ENCODE results near the gene CPNE5.
"Not testable (repeated sequence)": the region's sequence is repeated elsewhere in the genome, so short reads cannot be mapped to it uniquely, and the experiment has no call there.

CPNE5 gene

DNA sequence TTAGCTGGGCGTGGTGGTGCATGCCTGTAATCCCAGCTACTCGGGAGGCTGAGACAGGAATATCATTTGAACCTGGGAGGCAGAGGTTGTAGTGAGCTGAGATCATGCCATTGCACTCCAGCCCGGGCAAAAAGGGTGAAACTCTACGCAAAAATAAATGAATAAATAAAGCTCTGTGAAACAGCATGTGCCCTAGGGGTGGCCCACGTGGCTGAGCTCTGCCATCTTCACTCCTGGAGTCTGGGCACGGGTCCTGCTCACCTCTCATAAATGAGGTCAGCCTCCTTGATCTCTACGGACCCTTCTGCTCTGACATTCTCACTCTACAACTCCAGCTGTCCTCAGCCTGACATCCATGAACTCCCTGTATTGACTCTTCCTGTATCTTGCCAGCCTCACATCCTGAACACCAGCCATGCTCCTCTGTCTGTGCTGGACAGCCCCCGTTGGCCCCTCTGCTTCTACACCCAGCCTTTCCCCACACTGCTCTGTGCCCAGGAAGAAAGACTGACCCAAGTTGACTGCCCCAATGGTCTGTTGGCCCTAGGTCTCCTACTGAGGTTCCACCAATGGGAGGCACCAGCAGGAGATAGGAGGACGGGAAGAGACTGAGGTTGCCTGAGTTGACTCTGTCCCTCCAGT lies 21.9 kb downstream of the CPNE5 start:
- no peak for DNase-seq (ENCODE audit: low read depth in 2 of 2)

DNA sequence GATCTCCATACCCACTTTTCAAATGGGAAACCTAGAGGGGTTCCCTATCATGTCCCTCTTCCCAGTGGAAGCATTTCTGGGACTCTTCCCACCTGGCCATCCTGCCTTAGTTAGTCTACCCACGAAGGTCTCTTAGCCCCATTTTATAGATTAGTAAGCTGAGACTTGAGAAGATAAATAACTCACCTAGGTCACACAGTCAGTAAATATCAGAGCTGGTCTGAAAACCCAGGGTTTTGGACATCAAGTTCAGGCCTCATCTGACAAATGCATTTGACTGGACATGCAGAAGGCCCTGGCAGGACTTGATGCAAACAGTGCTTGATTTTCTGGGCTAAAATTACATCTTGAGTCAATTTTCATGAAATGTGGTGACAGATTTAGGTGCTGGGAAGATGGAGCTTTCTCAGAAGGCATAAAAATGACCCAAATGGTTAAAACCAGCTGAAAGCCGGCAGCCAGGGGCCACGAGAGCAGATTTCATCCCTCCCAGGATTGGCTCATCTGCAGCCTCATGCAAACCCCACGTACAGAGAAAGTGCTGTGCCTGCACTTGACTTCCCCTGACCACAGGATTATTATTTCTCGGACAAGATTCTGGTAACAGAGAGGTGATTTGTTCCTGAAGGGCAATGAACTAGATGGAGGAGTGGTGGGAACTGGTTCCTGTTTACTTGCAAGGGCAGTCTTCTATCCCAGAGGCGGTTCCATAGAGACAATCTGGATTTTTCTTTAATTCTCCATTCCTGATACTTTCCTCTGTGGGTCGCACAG lies 23.1 kb downstream of the CPNE5 start:
- no peak for DNase-seq (ENCODE audit: low read depth in 2 of 2)

DNA sequence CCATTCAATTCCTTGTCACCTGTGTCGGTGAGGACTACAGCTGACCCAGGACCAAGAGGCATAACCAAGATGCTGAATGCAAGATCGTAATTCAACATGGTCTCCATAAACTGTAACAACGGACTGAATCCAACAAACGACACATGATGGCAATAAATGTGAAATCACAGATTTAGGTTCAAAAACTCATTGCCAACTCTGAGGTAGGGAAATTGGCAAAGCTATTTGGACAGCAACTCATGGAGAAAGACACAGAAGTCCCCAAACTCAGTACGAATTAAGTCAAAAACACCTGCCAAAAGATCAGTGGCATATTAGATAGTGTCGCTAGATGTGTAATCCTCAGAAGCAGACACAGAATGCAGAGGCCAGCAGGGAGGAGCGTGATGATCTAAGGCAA lies 25.0 kb downstream of the CPNE5 start:
- no peak for DNase-seq (ENCODE audit: low read depth in 2 of 2)

DNA sequence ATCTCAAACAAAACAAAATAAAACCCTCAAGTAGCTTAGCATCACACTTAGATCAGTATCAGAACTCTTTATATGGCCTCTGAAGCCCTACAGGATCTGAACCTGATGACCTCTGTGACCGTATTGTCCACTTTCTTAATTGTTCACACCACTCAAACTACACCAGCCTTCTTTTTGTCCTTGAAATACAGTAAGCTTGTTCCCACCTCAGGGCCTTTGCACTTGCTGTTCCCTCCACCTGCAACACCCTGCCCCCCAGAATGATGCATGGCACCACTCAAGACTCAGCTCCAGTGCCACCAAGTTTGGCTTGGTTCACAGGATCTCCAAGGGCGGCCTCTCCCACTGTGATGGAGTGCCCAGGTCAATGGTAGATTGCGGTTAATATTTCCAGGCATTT lies 25.7 kb downstream of the CPNE5 start:
- DNase-seq (ENCODE audit: low read depth in 2 of 2) = no peak

DNA sequence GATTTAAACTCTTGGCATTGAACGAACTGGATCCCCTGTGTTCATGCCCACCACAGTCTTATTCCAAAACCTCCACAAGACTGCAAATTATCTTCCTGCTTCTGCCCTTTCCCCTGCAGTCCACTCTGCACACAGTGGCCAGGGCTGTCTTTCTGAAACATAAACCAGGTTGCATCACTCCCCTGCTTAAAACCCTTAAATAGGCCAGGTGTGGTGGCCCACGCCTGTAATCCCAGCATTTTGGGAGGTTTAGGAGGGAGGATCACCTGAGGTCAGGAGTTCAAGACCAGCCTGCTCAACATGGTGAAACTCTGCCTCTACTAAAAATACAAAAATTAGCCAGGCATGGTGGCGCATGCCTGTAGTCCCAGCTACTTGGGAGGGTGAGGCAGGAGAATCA lies 26.2 kb downstream of the CPNE5 start:
- not testable (repeated sequence) for DNase-seq (ENCODE audit: low read depth in 2 of 2)

DNA sequence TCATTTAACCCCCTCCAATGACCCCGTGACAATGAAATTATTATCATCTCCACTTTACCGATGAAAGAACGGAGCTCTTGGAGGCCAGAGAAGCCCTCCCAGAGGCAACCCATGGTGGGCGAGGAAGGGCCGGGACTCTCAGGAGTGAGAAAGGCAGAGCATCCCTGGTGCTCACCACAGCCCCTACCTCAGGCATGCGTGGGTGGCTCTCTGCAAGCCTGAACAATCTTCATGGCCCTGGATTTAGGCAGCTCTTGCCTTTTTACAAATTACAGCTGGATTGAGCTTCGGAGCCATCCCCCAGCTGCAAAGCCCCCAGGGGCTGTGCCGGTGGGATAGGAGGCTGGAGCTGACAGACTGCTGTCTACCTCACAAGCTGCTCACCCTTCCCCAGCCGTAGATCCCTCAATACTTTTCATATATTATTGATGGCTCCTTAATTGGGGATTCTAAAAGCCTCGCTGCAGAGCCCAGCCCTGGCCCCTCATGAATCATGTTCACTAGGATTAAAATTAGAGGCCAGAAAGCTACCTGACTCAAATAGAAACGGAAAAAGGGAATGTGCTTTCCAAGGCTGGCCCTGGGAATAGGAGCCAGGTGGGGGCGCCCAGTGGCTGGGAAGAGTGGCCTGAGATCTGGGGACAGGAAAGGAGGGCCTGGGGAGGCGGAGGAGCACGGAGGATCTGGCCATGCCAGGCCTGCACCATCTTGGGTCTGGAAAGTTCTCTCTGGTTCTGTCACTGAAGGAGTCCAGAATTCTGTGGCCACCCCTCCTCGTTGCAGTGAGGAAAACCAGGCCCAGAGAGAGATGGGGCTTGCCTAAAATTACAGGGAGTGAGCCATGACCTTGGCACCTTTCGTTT lies 29.1 kb downstream of the CPNE5 start:
- DNase-seq (ENCODE audit: low read depth in 2 of 2) = no peak

DNA sequence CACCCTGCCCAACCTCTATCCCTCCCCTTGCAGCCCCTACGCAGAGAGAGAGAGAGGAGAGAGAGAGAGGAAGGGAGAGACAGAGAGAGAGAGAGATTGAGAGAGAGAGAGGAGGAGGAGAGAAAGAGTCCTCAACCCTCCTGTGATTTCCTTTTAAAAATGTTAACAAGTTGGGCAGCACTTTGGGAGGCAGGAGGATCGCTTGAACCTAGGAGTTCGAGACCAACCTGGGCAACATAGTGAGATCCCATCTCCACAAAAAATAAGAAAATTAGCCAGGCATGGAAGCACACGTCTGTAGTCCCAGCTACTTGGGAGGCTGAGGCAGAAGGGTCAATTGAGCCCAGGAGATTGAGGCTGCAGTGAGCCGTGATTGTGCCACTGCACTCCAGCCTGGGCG lies 30.1 kb downstream of the CPNE5 start:
- no peak for DNase-seq (ENCODE audit: low read depth in 2 of 2)

DNA sequence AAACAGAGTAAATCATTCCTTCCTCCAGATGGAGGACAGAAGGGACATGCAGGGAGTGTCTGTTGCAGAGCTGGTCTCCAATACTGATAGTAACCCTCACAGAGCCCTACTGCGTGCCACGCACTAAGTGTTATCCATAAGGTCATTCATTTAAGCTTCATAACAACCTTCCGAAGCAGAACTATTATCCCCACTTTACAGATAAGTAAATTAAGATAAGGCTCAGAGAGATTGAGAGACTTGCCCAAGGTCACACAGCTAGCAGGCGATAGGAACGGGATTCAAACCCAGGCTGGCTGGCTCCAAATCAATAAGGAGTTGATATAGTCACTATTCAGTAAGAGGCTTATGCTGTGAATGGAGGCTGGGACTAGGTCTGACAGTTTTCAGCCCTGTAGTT lies 30.6 kb downstream of the CPNE5 start:
- DNase-seq (ENCODE audit: low read depth in 2 of 2) = no peak

DNA sequence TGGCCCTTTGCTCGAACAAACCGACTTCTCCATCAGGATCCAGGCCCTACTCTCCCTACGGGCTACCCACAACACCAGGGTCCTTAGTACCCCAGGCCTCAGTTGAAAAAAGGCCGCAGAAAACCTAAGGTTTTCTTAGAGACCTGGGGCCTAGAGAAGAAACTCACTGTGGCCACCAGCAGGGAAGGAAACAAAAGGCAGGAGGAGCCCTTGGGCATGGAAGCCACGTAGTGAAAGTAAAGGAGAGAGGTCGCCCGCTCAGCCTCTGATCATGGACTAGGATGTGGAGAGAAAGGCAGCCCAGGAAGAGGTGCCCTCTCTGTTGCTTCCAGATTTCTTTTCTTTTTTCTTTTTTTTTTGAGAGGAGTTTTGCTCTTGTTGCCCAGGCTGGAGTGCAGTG lies 31.5 kb downstream of the CPNE5 start:
- DNase-seq (ENCODE audit: low read depth in 2 of 2) = no peak

DNA sequence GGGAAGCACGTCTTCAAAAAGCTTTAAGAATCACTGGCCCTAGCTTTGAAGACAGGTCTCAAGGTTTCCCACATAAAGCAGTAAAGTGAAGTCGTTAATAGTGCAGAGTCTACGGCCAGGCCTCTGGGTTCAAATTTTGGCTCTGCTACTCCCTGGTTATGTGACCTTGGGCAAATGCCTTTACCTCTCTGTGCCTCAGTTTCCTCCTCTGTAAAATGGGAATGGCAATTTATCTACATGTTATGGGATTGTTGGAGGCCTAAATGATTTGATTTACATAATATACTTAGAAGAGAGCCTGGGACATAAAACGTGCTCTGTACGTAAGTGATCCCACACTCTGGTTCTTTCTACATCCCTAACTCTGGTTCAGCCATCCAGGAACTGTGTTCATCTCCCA lies 32.1 kb downstream of the CPNE5 start:
- DNase-seq (ENCODE audit: low read depth in 2 of 2) = no peak

DNA sequence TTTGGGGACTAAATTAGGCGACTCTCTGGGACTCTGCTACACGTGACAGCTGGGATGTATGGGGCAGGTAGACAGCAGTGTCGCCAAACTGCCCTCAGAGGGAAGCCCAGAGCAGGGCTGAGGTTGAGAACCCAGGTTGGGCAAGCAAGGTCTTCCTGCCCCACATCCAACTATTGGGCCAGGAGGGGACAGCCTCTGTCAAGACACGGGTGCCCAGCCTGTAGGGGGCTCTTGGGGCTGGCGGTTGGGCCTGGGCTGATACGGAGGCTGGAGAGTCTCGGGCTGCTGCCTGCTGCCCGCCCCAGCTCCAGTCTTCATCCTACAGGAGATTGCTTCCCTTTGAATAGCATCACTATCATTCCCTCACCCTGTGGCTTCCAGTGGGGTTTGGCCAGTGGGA lies 33.3 kb downstream of the CPNE5 start:
- no peak for DNase-seq (ENCODE audit: low read depth in 2 of 2)

DNA sequence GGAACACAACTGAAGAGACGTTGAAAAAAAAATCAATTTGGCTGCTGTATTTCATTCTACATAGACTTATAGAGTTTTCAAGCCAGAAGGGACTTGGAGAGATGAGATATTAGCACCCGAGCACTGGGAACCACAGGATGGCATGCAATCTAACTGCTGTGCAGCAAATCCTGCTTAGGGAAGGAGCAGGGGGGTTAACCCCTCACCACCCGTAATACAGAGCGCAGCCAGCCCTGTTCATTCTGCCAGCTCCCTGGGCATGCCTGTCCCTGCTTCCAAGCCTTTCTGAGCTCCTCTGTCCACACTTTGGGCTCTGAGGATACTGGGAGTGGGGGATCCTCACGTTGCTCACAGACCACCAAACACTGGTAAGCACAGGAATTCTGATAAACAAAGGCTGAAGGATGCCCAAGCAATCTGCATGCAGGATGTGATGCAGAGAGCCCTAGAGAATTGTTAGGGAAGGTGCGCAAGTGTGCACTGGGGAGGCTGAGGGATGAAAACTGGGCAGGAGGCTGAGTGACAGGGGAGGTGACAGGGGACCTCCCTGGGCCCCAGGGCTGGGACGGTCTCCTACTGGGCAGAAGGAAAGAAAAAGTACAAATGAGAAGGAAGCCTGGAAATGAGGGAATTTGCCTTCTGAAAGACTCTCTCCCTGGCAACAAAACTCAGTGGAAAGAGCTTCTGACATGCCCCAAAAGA lies 34.0 kb downstream of the CPNE5 start:
- no peak for DNase-seq (ENCODE audit: low read depth in 2 of 2)

DNA sequence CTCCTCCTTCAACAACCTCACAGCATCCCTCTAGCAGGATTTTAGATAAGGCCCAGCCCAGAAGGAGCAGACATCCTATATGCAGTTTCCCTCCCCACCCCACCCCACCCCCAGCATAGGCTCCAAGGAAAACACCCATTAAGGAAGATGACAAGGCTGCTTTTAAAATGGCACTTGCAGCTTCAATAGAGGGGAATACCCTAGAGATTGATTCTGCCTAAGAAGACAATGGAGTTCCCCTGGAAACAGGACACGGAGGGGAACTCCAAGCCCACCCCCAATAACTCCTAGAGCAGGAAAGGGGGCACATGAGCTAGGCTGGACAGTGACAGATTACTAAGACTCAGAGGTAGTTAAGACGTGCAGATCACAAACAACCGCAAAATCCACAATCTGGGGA lies 34.7 kb downstream of the CPNE5 start:
- DNase-seq (ENCODE audit: low read depth in 2 of 2) = no peak

DNA sequence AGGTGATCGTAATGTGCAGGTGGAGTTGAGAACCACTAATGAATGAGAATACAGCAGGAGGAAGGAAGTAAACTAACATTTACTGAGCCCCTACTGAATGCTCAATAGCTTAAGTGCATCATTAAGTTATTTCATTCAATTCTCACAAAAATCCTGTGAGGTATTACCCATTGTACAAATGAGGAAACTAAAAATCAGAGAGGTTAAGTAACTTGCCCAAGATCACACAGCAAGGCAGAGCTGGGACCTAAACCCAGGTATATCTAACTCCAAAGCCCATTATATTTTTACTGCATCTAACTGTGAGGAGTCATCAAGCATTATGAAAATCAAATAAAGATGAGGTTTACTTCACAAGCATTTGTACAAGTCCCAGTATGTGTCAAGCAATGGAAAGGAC lies 35.3 kb downstream of the CPNE5 start:
- DNase-seq (ENCODE audit: low read depth in 2 of 2) = no peak

DNA sequence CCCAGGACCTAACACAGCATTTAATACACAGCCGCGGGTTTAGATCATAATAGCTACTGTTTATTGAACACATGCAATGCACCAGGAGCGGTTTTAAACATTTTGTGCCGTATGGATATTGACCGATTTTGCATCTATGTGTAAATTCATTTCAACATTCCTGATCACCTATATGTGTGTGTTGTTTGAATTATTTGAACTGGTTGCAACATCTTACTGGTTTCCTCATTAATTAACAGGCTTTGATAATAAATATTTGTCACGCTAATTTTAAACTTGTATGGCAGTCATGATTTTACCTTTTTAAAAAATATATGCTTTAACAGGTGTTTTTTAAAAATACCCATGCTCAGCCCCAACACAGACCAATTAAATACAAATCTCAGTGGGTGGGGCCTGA lies 35.8 kb downstream of the CPNE5 start:
- no peak for DNase-seq (ENCODE audit: low read depth in 2 of 2)

DNA sequence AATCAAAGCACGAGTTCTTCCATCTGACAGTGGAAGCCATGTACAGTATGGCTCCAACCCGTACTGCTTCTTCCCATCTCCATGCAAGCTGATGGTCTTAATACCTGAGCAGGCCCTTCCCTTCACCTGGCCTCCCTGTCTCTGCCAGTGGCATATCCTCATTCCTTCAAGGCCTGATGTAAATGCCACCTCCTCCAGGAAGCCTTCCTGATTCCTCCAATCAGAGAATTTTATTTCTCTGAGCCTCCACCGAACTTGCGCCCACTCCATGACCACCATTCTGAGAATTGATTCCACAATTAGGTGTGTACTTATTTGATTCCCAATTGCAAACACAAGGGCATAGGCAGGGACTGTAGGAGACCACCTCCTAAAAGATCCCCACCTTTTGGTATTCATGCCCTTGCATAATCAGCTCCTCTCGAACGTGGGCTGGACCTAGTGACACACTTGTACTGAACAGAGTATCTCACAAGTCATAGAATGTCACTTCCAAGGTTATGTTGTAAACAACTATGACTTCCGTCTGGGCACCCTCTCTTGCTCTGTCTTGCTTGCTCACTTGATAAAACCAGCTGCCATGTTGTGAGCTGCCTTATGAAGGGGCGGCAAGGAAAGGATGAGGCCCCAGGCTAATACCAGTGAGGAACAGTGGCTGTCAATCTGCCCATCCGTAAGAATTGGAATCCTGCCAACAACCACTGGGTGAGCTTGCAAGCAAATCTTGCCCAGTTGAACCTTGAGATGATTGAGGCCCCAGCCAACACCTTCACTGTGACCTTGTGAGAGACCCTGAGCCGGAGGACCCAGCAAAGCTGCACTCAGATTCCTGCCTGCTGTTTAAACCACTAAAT lies 38.8 kb downstream of the CPNE5 start:
- DNase-seq (ENCODE audit: low read depth in 2 of 2) = no peak

DNA sequence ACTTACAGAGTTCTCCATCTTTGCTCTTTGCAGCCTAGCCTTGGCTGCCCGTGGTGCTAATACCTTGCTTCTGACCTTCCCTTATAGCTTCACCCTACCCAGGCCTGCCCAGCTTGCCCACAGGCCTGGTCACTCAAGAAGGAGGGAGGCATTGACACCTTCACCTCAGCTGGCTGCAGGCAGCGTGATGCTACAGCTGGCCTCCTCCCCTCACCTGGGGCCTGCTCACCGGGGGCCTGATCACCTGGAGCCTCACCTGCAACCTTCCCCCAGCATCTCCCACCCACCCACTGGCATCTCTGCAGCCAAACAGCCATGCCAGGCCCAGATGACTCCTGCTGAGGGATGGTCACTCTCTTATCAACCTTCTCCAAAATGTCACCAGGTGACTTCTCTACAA lies 40.4 kb downstream of the CPNE5 start:
- DNase-seq (ENCODE audit: low read depth in 2 of 2) = no peak

DNA sequence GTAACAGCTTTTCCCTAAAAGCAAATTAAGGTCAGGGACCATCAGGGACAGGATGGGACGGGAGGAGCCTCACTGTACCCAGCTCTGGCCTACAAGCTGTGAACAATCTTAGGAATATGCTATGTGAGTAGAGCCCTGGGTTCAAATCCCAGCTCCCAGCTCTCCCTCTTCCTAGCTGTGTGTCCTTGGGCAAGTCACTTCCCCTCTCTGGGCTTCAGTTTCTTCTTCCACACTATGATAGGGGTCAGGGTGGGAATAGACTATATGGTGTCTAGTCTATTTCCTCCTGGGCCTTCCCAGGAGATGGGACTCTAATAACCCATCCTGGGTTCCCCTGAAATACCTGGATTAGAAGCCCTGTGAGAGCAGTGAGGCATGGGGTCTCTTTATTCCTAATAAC lies 41.6 kb downstream of the CPNE5 start:
- DNase-seq (ENCODE audit: low read depth in 2 of 2) = no peak

DNA sequence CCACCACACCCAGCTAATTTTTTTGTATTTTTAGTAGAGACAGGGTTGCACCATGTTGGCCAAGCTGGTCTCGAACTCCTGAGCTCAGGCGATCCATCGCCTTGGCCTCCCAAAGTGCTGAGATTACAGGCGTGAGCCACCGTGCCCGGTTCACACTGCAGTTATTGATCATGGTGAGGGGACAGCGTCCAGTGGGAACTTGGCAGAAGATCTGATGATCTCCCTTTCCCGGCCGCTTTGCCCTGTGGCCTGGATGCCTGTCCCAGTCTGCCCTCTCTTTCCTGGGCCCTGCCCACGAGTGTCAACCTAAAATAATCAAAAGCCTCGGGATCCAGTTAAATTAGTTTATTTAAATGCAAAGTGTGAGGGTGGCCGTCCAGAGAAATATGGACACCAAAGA lies 42.2 kb downstream of the CPNE5 start:
- no peak for DNase-seq (ENCODE audit: low read depth in 2 of 2)

DNA sequence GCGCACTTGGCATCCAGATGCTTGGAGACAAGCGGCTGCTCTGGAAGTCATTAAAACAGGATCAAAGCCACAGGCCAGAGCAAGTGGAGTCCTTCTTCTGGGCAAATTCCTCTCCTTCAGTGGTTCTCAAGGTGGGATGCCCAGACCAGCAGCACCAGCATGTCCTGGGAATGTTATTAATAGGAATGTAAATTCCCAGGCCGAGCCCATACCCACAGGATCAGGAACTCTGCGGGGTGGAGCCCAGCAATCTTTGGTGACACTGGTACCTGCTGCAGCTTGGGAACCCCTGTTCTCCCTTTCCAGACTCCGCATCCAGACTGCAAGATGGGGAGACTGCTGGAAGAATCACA lies 44.6 kb downstream of the CPNE5 start:
- DNase-seq (ENCODE audit: low read depth in 2 of 2) = no peak
